GM19328 (cell line): ENCODE results near the gene ZNFX1.

Experiments used
- ATAC-seq: cut with Tn5 transposase; IDR thresholded peaks from one replicate; pipeline ENCODE4 v1.9.1; 2021; ENCODE audit warnings: mild to moderate bottlenecking, moderate library complexity; ENCODE audit not compliant: unreplicated experiment

ZNFX1 gene

DNA sequence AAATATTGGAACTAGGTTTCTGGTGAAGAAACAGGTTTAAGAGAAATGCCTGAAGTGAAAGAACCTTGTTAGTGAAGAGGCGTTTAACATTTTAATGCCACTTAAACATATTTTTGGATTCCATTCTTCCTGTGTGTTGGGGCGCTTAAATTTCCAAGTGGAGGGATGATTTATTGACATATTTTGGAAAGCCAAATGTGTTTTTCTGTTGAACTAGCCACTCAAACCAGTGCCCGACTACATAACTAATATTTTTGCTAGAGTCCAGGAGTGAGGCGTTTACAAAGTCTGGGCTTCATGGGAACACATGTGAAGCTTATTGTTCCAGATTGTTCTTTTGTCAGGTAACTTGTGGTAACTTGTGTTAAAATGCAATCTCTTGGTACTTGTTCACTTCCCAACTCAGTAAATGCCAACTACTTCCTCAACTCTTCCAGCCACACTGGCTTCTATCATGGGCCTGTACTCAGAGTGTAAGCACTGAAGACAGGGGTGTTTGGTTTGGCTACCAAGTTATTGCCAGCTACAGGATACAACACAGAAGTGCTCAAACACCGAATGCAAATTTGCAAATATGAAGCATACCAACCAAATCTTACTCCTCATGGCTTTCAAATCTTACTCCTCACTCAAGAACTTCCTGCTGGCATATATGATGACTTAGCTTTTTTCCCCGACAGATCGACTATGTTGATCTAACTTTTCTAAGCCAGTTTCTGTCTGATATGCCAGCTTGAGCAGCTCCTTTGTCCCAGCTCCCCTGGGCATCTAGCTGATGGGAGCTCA is 2.0 kb upstream of the ZNFX1 start:
- no peak for ATAC-seq

GRCh38 chr20:49278818-49279676 is 1.2 kb upstream of the ZNFX1 start:
- ATAC-seq: no peak

- no peak for ATAC-seq
Observed at GRCh38 chr20:49277786-49278035, 146 bp downstream of the ZNFX1 start.

DNA sequence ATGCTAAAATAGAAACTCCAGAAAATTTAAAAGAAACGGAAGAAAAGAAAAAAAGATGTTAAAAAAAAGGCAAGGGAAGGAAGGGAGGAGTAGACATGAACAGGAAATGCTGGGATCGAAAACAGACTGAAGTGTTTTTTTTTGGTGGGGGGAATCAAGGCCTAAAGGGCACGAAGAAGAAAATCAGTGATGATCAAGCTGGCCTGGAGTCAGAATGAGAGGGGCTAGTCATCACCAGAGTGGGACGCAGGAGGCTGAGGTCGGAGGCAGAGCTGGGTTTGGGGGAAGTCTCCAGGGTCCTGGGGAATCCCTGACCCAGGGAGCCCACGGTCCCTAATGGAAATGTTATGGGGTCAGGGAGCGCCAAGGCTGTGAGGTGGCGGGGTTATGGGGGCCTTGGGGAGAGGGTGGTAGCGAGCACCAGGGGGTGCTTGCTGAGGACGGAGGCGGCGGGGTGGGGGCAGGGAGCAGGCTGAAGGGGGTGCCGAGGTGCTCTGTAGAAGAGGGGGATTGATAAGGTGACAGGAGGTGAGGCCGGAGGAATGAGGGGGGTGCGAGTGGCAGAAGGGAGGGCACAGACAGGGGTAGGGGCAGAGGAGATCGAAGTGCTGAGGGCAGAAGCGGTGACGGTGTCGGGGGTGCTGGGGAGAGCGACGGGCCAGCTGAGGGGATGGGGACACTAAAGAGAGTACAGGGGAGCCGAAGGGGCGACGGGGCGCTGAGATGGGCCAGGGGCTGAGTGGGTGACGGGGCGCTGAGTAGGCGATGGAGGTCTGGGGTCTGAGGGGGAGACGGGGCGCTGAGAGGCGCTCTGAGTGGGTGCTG is 684 bp downstream of the ZNFX1 start:
- no peak for ATAC-seq

DNA sequence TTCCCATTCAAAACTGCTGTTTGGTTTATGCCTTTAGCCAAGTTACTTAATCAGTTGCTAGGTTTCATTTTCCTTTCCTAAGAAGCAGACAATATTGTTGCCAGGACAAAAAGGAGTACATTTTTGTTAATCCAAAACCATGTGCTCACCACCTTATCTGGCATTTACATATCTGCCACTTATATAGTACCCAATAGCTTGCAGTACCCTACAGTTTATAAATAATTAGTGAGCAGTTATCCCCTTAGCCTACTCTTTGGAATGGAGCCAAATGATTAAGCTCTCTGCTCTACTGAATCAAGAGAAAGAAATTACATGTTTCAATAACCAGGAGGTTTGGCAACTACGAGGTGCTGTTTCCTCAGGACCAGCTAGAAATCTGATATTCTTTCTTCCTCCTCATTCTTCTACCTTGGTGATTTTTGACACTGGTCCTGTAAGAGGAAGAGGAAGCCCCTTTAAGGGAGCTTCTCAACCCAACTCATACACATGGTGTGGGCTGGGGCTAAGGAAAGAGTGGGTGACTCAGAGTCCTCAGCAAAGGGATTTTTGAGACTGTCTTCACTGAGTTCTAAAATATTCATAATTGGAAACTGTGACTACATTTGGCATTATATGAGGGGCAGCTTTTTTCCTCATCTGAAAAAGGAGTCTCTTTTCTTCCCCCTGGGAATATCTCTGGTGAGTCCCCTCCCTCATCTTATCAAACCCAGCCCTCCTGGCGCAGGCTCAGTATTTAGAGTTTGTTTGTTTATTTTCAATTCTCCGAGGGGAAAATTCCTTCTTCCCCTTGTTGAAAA is 1.5 kb downstream of the ZNFX1 start:
- ATAC-seq: no peak

GRCh38 chr20:49275636-49276035 is 2.2 kb downstream of the ZNFX1 start:
- no peak for ATAC-seq

DNA sequence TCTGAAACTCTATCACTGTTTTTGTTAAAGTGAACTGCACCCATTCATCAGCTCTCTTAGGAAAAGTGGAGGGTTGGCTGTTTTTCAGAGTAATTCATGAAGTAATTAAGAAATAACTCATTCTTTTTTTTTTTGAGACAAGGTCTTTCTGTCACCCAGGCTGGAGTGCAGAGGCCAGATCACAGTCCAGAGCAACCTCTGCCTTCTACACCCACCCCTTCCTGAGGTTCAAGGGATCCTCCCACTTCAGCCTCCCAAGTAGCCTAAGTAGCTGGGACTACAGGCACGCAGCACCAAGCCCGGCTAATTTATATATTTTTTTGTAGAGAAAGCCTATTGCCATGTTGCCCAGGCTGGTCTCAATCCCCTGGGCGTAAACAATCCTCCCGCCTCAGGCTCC is 2.6 kb downstream of the ZNFX1 start:
- ATAC-seq: no peak

GRCh38 chr20:49273696-49274277 is 4.1 kb downstream of the ZNFX1 start:
- no peak for ATAC-seq

GRCh38 chr20:49272654-49273053 is 5.2 kb downstream of the ZNFX1 start:
- ATAC-seq: no peak

- no peak for ATAC-seq
Observed at GRCh38 chr20:49270736-49271135, 7.1 kb downstream of the ZNFX1 start.

- no peak for ATAC-seq
Observed at GRCh38 chr20:49270177-49270576, 7.7 kb downstream of the ZNFX1 start.

DNA sequence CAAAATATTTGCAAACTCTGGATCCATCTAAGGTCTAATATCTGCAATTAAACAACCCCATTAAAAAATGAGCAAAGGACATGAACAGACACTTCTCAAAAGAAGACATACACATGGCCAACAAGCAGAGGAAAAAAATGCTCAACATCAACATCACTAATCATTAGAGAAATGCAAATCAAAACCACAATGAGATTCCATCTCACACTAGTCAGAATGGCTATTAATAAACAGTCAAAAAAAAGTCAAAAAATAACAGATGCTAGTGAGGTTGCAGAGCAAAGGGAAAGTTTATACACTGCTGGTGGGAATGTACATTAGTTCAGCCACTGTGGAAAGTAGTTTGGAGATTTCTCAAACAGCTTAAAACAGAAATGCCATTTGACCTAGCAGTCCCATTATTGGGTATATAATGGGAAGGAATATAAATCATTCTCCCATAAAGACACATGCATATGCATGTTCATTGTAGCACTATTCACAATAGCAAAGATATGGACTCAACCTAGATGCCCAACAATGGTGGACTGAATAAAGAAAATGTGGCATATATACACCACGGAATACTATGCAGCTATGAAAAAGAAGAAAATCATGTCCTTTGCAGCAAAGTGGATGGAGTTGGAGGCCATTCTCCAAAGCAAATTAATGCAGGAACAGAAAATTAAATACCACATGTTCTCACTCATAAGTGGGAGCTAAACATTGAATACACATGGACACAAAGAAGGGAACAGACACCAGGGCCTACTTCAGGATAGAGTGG is 9.1 kb downstream of the ZNFX1 start:
- ATAC-seq: no peak

GRCh38 chr20:49267327-49267726 is 10.5 kb downstream of the ZNFX1 start:
- no peak for ATAC-seq

DNA sequence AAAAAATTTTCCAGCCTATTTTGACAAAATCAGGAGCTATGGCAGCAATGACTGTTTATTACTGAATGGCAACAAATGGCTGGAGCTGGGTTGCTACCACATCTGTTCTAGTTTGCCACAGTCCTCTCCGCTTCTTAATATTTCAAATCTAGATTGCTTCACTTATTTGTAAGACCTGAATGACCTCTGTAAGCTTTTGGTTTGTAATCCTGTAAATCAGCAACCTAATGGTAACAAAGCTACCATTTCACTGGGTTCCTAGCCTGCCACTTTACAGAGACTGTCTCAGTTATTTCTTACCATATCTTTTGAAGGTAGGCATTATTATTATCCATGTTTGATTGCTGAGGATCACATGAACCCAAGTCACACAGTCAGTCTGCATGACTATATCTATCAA is 15.4 kb downstream of the ZNFX1 start:
- ATAC-seq: no peak

DNA sequence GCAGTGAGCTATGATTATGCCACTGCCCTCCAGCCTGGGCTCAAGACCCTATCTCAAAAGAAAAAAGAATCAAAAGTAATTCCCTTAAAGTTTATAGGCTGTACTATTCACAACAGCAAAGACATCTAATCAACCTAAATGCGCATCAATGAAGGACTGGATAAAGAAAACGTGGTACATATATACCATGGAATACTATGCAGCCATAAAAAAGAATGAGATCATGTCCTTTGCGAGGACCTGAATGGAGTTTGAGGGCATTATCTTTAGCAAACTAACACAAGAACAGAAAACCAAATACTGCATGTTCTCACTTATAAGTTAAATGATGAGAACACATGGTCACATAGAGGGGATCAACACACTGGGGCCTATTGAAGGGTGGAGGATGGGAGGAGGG is 16.7 kb downstream of the ZNFX1 start:
- no peak for ATAC-seq

- no peak for ATAC-seq
Observed at GRCh38 chr20:49260218-49260617, 17.6 kb downstream of the ZNFX1 start.

- ATAC-seq: no peak
Observed at GRCh38 chr20:49259799-49260198, 18.1 kb downstream of the ZNFX1 start.

GRCh38 chr20:49259284-49259683 is 18.6 kb downstream of the ZNFX1 start:
- ATAC-seq: no peak

DNA sequence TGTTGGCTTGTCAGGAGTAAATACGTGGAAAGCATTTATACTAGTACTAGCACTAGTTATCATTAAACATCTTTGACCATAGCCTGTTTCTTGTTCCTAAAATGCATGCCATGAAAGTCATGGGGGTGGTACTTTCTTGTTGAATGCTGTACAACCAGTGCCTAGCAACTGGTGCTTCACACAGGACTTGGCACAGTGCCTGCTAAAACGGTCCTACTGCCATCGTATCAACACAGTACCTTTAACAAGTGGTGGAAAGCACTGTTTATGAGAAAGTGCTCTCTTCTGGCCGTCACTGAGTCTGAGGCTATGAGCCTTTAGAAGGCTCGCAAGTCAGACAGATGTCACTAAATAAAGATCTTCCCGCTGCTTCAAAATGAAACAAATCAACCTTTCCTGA is 21.6 kb downstream of the ZNFX1 start:
- no peak for ATAC-seq
